Activated CD8-positive, alpha-beta memory T cell treated with anti-CD3 and anti-CD28 coated beads for 24 hours (primary cell): ENCODE measurements around the gene HPGD.

Source experiments
- DNase-seq: peaks from one replicate; pipeline ENCODE4 v3.0.0-alpha.2; 2020

The HPGD gene

DNA sequence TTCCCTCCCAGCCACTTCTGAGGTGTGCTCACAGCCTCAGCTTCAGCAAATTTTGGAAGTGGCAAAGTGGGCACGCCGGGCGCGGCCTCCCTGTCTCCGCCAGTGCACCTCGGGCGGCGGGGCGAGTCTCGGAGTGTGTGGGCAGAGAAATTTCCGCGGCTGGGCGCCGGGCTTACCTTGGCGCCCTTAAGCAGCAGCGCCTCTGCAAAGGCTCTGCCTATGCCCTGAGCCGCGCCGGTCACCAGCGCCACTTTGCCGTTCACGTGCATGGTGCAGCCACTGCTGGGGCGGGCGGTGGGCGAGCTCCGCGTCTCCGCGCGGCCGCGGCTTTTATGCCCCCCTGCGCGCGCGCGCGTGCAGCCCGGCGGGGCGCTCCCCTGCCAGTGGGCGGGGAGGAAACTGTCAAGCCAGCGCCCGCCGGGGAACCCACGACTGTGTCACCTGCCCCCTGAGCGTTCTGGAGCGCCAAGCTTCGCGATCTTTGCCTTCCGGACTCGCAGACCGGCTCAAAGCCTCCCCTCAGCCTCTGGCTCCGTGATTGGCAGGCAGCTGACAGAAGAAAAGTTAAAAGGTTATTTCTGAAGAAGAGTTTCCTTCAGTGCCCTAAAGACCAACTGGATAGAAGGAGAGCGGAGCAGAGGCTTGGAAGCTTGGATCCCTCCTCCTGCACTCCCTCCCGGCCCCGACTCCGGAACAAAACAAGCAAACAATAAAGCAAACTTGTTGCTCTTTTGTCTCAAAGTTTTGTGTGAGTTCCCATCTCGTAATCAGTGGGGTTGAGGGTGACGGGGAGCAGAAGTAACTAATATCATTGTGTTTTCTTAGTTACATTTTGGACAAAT is at the start of gene HPGD:
Gene HPGD, minus strand, starts transcription at position 306 of the 842 bp plus-strand sequence. Its CDS starts 37 bp downstream, at position 269.
- DNase-seq, result peak; percentile 84

DNA sequence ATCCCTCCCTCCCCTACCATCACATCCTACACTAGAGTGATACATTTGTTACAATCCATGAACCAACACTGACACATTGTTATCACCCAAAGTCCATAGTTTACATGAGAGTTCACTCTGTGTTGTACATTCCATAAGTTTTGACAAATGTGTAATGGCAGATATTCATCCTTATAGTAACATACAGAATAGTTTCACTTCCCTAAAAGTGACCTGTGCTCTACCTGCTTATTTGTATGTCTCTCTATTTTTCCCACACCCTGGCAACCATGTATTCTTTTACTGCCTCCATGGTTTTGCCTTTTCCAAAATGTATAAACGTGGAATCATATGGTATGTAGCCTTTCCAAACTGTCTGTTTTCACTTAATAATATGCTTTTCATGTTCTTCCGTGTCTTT is 42.2 kb upstream of the HPGD start:
- no peak for DNase-seq

DNA sequence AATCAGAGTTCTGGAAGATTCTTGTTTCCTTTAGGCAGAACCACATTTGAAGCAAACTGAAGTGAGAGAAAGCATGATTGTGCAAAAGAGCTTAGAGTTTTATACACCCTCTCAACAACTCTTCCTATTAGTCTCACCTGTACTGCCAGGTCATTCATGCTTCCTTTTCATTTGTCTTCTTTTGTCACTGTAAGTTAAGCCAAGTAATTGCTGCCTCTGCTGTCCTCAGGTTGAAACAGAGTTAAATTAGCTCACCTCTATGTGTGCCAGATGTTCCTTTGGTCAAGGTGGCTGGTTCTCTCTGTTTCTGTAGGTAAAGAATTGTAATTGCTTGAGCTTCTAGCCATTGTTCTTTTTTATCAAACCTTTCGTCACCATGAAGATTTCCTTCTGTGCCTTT is 41.1 kb upstream of the HPGD start:
- DNase-seq, result no peak

- DNase-seq, result no peak
Observed at GRCh38 chr4:174561560-174561959, 39.3 kb upstream of the HPGD start.

DNA sequence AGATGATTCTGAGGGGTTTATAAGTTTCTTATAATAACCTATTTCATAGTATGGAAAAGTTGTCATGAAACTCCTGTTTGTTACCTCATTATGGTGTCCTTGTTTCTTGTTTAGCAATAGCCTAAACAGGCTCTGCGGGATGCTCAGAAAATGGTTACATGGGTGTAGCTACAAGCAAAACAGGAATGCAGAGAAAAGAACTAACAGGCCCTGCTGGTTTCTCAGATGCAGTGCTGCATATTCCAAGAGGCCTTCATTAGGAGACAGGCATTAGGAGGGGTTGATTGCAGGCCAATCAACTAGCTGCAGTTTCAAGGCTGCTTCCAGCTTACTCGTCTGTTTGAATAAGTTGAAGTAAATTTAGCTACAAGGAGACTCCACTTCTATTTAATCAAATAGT is 37.6 kb upstream of the HPGD start:
- no peak for DNase-seq

DNA sequence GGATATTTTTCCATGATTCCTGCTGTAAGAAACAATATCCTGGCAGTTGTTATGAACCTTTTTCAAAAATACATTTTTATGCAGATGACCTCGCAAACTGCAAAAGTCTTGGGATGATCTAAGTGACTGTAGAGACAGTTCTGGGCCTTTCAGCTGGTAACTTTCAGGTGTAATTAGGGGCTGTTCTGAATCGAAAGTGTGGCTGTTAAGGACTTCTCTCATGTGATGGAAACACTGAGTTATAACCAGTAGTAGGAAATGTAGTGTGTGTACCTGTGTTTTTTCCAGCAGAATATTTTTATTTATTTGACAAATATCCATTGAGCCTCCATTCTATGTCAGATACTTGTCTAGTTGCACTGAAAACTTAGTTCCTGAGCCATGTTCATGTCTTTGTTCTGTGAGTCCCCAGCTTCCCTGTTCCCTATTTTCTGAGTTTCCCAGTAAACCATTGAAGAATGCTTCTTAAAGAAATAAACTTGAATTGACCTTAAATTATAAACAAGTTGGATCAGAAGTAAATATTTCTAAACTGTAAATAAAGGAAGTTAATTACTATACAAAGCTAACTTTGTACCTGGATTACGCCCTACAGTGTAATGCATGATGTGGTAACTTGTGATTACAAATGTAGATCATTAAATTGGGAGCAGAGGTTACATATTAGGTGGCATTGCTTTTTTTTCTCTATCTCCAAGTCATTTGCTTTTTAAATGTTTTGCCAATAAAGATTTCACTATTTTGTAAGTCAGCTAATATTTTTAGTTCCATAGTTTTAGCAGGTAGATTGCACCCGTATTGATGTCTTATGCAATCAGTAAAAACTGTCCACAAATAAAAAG is 33.7 kb upstream of the HPGD start:
- DNase-seq, result no peak

DNA sequence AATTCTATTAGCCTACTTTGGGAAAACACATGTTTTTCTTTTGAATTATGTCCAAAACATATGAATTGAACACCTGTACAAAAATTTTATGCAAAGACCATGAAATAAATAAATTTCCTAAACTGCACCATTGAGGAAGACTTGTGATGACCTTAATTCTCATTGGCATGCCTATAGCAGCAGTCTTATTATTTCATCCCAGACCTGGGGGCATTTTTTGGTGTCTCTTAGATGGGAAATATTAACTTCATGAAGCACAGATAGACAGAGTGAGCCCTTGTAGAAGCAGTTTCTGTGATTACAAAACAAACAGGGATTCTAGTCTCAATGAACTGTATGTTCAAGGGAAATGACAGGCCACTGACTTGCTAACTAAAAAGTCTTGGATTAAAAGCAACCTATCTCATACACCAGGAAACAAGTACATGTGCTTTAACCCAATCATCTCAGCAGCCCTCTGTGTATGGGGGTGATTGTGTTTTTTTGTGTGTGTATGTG is 32.0 kb upstream of the HPGD start:
- no peak for DNase-seq

DNA sequence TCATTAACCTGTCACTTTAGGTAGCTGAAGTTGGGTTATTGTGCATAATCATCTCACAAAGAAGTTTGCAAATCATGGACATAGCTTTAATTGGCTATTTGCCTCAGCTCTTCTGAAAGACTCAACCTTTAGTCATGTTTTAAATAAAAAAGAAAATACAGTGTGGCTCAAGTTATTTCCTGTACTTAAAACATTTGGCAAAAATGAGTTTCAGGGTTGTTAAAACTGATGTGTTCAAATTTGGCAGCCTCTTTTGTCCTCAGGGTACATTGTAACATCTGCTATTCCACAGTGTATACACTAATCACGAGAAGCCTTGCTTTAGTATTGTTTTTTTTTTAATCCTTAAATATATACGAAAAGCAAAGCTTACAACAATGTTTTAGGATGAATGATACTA is 31.5 kb upstream of the HPGD start:
- no peak for DNase-seq

- DNase-seq, result no peak
Observed at GRCh38 chr4:174553031-174553430, 30.7 kb upstream of the HPGD start.

DNA sequence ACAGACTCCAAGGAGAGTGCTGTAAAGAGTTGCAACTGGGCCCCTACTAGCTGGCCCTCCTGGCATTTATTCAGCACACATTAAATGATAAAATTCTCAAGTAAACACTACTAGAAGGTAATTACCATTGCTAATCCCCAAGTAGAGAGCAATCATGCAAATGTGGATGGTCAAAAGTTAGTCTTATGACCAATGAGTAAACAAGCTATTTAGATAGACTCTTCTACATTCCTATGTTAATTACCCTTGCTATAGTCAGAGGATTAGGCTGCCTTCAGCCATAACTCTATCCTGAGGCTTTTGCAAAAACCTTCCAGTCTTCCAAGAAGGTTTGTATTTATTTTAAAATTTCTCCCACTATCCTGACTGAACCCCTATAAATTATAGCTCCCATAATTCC is 28.3 kb upstream of the HPGD start:
- no peak for DNase-seq

DNA sequence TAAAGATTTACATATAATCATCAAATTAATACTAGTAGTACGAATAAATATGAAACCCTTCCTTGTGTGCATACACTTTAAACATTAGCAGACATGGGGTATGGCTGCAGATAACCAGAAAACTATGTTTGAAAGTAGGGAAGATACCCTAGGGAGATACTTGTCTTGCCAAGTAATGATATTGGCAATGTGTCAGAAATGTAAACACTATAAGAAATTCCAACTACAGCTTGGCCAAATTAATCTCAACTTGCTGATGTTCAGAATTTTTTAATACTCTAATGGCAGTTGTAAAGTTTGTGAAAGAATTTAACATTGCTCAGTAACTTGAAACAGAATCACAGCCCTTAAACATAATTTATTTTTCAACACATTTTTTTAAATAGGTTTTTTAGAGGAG is 27.4 kb upstream of the HPGD start:
- DNase-seq, result no peak

DNA sequence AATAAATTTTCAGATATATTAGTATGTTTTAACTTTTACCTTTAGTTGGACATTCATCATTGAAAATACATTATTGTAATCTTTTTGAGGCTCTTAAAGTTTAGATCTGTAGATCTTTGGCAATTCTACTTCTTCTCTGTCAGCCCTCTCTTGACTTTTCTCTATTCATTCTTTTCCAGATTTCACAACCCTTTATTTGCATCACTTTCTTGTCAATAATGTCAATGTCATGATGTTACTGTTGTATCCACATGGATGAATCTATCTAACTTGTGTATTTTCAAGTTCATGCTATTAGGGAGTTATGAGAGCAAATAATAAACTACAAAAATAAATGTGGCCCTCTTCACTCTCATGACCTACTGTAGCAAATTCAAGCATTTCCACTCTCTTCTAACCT is 23.0 kb upstream of the HPGD start:
- DNase-seq, result no peak

DNA sequence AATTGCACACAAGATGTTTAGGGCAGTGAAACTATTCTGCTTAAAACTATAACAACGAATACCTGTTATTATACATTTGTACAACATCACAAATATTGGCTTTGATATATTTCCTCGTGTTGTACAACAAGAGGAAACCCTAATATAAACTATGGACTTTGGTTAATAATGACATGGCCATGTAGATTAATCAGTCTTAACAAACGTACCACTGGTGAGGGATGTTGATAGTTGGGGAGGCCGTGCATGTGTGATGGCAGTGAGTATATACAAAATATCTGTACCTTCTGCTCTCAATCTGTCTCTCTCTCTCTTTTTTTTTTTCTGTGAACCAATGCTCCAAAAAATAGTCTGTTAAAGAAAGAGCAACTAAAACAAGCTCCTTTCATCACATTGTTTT is 22.2 kb upstream of the HPGD start:
- DNase-seq, result no peak

DNA sequence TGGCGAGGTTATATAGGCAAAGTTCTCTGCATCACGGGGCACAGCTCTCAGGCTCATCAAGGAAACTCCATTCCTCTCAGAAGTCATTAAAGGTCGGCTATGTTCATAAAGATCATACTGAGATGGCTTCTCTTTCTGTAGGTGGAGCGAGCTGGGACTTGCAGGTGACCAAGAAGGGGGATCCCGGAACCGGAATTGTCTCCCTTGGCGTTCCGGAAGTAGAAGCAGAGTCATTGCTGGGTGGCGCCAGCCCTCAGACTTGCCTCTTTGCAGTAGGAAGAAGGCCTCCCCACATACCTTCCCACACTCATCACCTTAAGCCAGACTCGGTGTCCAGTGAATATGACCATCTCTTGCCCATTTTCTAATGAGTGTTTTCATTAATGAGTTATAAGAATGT is 17.9 kb upstream of the HPGD start:
- DNase-seq, result no peak

DNA sequence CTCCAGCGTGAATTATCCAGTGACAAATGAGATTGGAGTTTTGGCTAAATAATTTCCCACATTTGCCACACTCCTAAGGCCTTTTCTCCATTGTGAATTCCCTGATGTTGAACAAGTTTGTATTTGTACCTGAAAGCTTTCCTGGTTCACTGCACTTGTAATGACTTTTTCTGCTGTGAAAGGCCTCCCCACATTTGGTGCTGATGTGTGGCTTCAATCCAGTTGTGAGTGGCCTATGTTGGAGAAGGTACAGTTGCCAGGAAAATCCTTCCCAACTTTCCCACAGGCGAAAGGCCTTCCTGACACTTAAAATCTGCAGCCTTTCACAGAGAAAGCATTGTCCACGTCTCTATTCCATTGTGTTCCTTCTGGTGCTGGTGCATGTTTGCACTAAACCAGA is 17.3 kb upstream of the HPGD start:
- no peak for DNase-seq

DNA sequence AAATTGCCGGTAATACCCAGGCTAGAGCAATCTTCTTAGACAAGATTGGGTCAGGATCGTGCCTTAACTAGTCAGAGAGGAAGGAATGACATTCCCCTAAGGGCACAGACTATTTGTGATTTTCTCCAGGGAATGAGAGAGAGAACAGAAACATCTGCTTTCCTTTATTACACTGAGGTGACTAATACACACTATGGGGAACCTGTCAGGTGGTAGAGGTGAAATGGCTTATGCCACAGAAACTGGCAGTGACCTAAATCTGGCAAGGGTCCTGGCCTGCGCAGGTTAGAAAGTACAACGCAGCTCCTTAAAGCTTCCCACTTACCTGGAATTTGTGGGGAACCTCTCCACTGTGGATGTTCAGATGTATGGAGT is 16.6 kb upstream of the HPGD start:
- no peak for DNase-seq

DNA sequence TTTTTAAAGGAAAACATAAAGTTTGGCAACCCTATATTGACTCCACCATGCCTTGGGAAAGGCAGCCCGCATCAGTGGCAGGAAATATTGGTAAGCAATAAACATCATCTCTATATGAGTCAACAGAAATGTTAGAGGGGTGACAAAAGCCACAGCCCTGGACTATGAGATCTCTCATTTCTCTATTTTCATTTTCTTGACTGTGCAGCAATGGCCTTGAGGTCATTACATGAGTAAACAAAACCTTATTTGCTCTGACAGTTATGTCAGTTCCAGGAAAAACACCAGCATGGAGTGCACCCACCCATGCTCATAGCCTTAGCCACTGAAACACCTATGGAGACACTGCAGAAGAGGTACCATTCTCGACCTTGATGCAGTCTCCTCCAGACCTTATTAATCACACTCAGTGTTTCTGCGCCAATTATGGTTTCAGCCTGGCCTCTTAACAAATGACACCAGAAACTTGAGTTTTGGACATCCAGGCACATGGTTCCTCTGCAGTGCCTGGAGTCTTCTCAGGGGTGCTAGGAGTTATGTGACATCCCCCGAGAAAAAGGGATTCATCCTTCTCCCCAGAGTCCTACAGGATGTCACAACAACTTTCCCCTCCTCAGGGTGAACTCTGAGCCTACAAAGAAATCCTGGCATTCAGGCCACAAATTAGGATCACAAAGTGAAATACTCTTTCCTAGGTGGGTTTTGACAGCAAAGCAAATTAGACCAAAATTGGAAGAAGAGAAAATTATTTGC is 16.0 kb upstream of the HPGD start:
- DNase-seq, result no peak

DNA sequence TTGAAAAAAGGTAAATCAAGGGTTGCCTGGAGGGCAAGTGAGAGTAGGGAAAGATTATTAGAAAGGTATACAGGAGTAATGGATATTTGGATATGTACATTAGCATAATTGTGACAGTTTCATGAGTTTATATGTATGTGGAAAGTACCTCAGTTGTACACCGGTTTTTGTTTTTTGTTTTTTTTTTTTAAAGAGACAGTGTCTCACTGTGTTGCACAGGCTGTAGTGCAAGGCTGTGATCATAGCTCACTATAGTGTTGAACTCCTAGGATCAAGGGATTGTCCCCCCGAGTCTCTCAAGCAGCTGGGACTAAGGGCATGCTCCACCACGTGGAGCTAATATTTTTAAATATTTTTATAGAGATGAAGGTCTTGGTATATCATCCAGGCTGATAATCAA is 15.3 kb upstream of the HPGD start:
- no peak for DNase-seq

DNA sequence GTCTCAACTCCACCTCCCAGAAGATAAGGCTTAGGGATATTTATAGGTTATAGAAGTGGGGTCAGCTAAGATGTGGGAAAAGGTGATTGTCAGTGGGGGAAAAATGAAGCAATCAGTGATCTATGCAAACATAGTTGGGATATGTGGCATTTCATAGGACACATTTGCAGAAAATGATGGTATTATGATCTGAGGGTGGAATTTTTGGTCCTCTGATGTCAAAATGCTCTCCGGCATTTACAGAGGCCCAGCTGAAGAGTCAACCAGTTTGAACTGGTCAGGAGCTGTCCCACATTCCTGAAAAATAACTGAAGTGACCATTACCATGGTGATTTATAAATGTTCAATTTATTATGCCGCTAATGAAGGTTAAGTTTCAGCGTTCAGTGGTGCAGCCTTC is 12.2 kb upstream of the HPGD start:
- no peak for DNase-seq

GRCh38 chr4:174532445-174532844 is 10.2 kb upstream of the HPGD start:
- DNase-seq, result no peak

- no peak for DNase-seq
Observed at GRCh38 chr4:174531486-174531885, 9.2 kb upstream of the HPGD start.

- no peak for DNase-seq
Observed at GRCh38 chr4:174528226-174528625, 5.9 kb upstream of the HPGD start.

DNA sequence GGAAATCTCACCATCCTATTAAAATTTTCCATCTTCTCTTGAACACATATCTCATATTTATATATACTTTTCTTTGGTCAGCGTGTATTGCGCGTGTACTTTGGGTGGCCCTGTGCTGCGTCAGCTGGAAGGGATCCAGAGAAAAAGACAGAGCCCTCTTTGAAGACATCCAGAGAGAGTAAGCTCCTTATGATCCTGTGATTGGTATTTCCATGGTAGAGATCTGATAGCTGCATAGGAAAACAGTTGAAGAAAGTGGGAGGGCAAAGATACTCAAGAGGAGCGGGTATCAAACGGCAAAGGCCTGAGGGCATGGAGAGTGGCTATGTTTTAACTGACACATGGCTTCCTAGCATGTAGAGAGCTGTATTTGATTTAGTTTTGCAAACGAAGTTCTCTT is 4.4 kb upstream of the HPGD start:
- DNase-seq, result no peak
